ENCODE measurements around the gene VAV2. TPM values are rescaled to one million over a fixed set of nuclear protein-coding genes. Genes with fewer than 3 reads are reported as not detected.

The VAV2 gene
- polyA plus RNA-seq, 2 of the 4 experiments (the other 2 are of a cell fraction): 9.8 to 21.4 TPM

DNA sequence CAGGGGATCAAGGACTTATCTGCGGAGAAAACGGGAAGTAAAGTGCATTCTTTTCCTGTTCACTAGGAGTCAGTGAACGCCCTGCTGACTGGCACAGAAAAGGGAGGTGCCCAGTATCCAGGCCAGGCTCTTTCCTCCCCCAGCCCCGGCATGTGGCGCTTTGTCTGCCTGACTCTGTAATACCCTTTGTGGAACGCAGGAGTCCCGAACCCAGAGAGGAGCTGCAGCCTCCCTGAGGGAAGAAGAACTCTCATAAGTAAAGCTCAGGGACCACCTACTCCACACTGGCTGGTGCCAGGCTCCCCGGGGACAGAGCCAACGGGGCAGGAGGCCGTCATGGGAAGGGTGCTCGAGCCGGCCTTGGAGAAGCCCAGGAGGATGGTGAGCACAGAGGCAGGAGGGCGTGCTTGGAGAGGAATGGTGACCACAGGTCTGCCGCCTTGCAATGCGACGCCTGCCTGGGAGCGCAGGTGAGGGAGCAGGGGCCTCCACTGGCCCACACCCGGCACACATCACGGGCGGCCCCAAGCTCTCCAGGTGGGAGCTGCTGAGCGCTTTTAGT, 31.5 kb downstream of the VAV2 start (continued):
- TF ChIP-seq EHMT2 (IDR thresholded peaks at IDR 0.05; ENCODE audit: low read depth): no peak
- no peak for TF ChIP-seq CBX2 (IDR thresholded peaks at IDR 0.05; ENCODE audit: borderline replicate concordance, low read depth)
- TF ChIP-seq, protein P1, sequence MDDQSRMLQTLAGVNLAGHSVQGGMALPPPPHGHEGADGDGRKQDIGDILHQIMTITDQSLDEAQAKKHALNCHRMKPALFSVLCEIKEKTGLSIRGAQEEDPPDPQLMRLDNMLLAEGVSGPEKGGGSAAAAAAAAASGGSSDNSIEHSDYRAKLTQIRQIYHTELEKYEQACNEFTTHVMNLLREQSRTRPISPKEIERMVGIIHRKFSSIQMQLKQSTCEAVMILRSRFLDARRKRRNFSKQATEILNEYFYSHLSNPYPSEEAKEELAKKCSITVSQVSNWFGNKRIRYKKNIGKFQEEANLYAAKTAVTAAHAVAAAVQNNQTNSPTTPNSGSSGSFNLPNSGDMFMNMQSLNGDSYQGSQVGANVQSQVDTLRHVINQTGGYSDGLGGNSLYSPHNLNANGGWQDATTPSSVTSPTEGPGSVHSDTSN (IDR thresholded peaks at IDR 0.05): no peak
- TF ChIP-seq ZNF302 (CRISPR knock-in tag; IDR thresholded peaks at IDR 0.05): no peak

DNA sequence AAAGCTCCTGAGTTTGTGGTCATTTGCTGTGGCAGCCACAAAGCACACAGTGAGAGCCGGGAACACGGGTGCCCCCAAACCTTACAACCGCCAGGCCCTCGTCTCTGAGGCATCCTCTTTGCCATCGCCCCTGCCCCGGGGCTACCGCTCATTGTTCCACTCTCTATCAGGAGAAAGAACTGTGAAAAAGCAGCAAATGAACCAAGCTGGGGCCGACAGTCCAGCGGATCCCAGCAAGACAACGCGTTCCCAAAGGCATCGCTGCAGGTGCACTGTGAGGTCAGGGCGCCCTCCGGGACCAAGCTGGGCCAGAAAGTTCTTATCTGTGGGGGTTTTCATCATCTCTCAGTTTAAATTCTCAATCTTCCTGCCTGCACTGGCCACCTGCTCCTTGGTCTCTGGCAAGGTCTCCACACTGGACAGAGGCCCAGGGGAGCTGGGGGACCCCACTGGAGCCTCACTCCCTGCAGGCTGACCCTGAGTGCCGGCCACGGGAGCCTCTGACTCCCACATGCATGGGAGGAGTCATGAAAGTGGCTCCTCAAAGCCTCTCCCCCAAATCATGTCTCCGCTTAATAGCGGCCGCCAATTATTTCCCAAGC, 32.1 kb downstream of the VAV2 start:
- TF ChIP-seq RARB (CRISPR knock-in tag; IDR thresholded peaks at IDR 0.05) (no peak), TP53 (CRISPR knock-in tag; IDR thresholded peaks at IDR 0.05) (no peak), ZFP36 (IDR thresholded peaks at IDR 0.05; ENCODE audit: borderline replicate concordance, partially characterized antibody) (no peak), NR3C1 (IDR thresholded peaks at IDR 0.05) (no peak), FOSB (CRISPR knock-in tag; IDR thresholded peaks at IDR 0.05) (no peak), TFCP2L1 (CRISPR knock-in tag; IDR thresholded peaks at IDR 0.05) (no peak), CBX8 (IDR thresholded peaks at IDR 0.05) (no peak), ZC3H11A (IDR thresholded peaks at IDR 0.05) (no peak), NPAS2 (CRISPR knock-in tag; IDR thresholded peaks at IDR 0.05; ENCODE audit: borderline replicate concordance) (no peak)
- TF ChIP-seq, protein P2, sequence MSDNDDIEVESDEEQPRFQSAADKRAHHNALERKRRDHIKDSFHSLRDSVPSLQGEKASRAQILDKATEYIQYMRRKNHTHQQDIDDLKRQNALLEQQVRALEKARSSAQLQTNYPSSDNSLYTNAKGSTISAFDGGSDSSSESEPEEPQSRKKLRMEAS (IDR thresholded peaks at IDR 0.05): no peak
- TF ChIP-seq, protein P3, sequence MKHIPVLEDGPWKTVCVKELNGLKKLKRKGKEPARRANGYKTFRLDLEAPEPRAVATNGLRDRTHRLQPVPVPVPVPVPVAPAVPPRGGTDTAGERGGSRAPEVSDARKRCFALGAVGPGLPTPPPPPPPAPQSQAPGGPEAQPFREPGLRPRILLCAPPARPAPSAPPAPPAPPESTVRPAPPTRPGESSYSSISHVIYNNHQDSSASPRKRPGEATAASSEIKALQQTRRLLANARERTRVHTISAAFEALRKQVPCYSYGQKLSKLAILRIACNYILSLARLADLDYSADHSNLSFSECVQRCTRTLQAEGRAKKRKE (CRISPR knock-in tag; IDR thresholded peaks at IDR 0.05; ENCODE audit: low read depth): no peak
- Histone ChIP-seq H3K4me3 (no peak overlapping the region), H3K4me1 (peaks cover 9% of the 10 kb centered on the region; the same call in 1 of the 3 replicates), H3K9me3 (peaks cover 5% of the 10 kb centered on the region; the same call in 2 of the 3 replicates), H3K4me2 (no peak overlapping the region), H3K27ac (no peak overlapping the region)
- ATAC-seq (no peak), DNase-seq (ENCODE audit: low read depth in 1 of 2, low spot score in 1 of 2) (no peak), FAIRE-seq (no peak)
- 85% methylated on average over 17 of the region's 19 CpGs for WGBS (ENCODE audit: missing lambda C conversion rate)
- ChIA-PET CTCF (interaction anchor here (1.0 to 2.2 kb wide), 3 partner anchors 8 to 50 kb away, joined by 3 to 6 read pairs (median 3); no protein-coding TSS in a partner anchor), POLR2A (no interaction called here)

DNA sequence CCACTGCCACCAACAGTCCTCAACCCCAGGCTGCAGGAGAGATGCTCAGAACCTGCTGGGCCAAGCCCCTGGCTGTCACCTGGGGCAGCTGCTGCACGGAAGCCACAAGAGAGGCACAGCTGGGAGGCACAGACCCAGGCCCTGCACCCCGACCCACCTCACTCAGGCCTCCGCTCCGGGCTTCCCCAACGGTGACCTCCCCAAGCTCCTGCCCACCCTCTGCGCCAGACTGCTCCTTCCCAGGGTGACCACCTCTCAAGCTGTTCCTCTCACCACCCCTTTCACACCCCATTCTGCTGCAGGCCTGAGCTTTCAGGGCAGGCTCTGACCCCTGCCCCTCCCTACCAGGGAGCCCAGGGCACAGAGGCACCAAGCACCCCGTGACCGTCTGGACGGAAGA, 33.0 kb downstream of the VAV2 start:
- H3K4me1 ChIP-seq: peaks cover 9% of the 10 kb centered on the region; the same call in 1 of the 3 replicates

More for the DNA sequence above, 33.0 kb downstream of the VAV2 start:
- ChIA-PET CTCF (interaction anchor here (1.0 to 2.2 kb wide), 2 partner anchors 35 to 49 kb away, joined by 3 to 6 read pairs; no protein-coding TSS in a partner anchor), POLR2A (no interaction called here)
- no peak overlapping the region for H3K27ac ChIP-seq
- 92% methylated on average over 9 of the region's 9 CpGs for WGBS (ENCODE audit: missing lambda C conversion rate)
- no peak overlapping the region for H3K4me3 ChIP-seq
- no peaks in the 10 kb centered on the region for H3K9me3 ChIP-seq
- no peak overlapping the region for H3K4me2 ChIP-seq
- TF ChIP-seq GATA3 (IDR thresholded peaks at IDR 0.05; ENCODE audit: borderline replicate concordance): no peak
- no peak for TF ChIP-seq HDAC2 (IDR thresholded peaks at IDR 0.05)
- TF ChIP-seq CEBPB (IDR thresholded peaks at IDR 0.05): no peak
- TF ChIP-seq, protein P2 (IDR thresholded peaks at IDR 0.05): no peak
- no peak for TF ChIP-seq HOXB5 (CRISPR knock-in tag; IDR thresholded peaks at IDR 0.05)
- TF ChIP-seq RARB (CRISPR knock-in tag; IDR thresholded peaks at IDR 0.05): no peak
- no peak for TF ChIP-seq HOXB13 (CRISPR knock-in tag; IDR thresholded peaks at IDR 0.05; ENCODE audit: low read depth)
- TF ChIP-seq, protein P4, sequence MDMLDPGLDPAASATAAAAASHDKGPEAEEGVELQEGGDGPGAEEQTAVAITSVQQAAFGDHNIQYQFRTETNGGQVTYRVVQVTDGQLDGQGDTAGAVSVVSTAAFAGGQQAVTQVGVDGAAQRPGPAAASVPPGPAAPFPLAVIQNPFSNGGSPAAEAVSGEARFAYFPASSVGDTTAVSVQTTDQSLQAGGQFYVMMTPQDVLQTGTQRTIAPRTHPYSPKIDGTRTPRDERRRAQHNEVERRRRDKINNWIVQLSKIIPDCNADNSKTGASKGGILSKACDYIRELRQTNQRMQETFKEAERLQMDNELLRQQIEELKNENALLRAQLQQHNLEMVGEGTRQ (IDR thresholded peaks at IDR 0.05): no peak
- no peak for TF ChIP-seq POLR2A (IDR thresholded peaks at IDR 0.05; ENCODE audit: low read length)
- TF ChIP-seq SMC3 (IDR thresholded peaks at IDR 0.05): no peak
- ATAC-seq: no peak
- DNase-seq (ENCODE audit: low read depth in 1 of 2, low spot score in 1 of 2): no peak
- no peak for FAIRE-seq

All from A549 (cell line).